ENCODE measurements around the gene HPCAL1. TPM values are rescaled to one million over a fixed set of nuclear protein-coding genes. Genes with fewer than 3 reads are reported as not detected.

The HPCAL1 gene
- total and polyA plus RNA-seq, 3 experiments from 2014 or later, result 44.1 to 96.3 (median 47.6) TPM

GRCh38 chr2:10367472-10368439 is 65.1 kb downstream of the HPCAL1 start:
- H3K9me3 Mint-ChIP-seq, result no peaks in the 10 kb centered on the region
- peaks cover 27 to 76% (median 31%) of the 10 kb centered on the region in 3 donors for H3K4me1 Mint-ChIP-seq
- DNase-seq, result no peak
- Histone ChIP-seq H3K27me3 (ENCODE audit: insufficient read depth, low read length, poor library complexity, severe bottlenecking) (no peaks in the 10 kb centered on the region), H3K4me3 (ENCODE audit: low read length) (no peak overlapping the region), H3K36me3 (ENCODE audit: insufficient read depth, low read length) (no peaks in the 10 kb centered on the region), H3K9me3 (ENCODE audit: low read length) (no peaks in the 10 kb centered on the region), H3K4me1 (ENCODE audit: insufficient read depth, low read length) (peaks cover 7% of the 10 kb centered on the region), H3K27ac (ENCODE audit: low read depth, low read length) (no peak overlapping the region)
- H3K27ac Mint-ChIP-seq, result peak overlapping the region in 3 of 8 donors; percentile 38 to 82 (median 70)
- H3K4me3 Mint-ChIP-seq, result no peak overlapping the region
- H3K27me3 Mint-ChIP-seq, result no peaks in the 10 kb centered on the region
- peaks cover 0 to 14% (median 0%) of the 10 kb centered on the region in 3 donors for H3K36me3 Mint-ChIP-seq
- ChIA-PET POLR2A (no interaction called here), CTCF (interaction anchor here (1.3 kb wide), 1 partner anchor 66 kb away, joined by 3 read pairs; no protein-coding TSS in a partner anchor)

GRCh38 chr2:10368491-10369231 is 66.0 kb downstream of the HPCAL1 start:
- H3K27me3 ChIP-seq (ENCODE audit: insufficient read depth, low read length, poor library complexity, severe bottlenecking), result no peaks in the 10 kb centered on the region
- Mint-ChIP-seq H3K27ac (no peak overlapping the region), H3K36me3 (peaks cover 0 to 20% (median 0%) of the 10 kb centered on the region in 3 donors), H3K9me3 (no peaks in the 10 kb centered on the region), H3K27me3 (no peaks in the 10 kb centered on the region), H3K4me3 (no peak overlapping the region), H3K4me1 (peaks cover 27 to 76% (median 34%) of the 10 kb centered on the region in 3 donors)
- H3K27ac ChIP-seq (ENCODE audit: low read depth, low read length), result no peak overlapping the region
- ChIA-PET POLR2A (no interaction called here), CTCF (interaction anchor here (1.6 kb wide), 1 partner anchor 39 kb away, joined by 6 read pairs; no protein-coding TSS in a partner anchor)
- H3K4me3 ChIP-seq (ENCODE audit: low read length), result no peak overlapping the region
- H3K4me1 ChIP-seq (ENCODE audit: insufficient read depth, low read length), result peaks cover 7% of the 10 kb centered on the region
- H3K36me3 ChIP-seq (ENCODE audit: insufficient read depth, low read length), result no peaks in the 10 kb centered on the region
- no peak for DNase-seq
- no peaks in the 10 kb centered on the region for H3K9me3 ChIP-seq (ENCODE audit: low read length)

- peaks cover 12% of the 10 kb centered on the region for H3K4me1 ChIP-seq (ENCODE audit: insufficient read depth, low read length)
- H3K4me3 ChIP-seq (ENCODE audit: low read length), result no peak overlapping the region
- peak overlapping the region; percentile 24 for H3K27ac ChIP-seq (ENCODE audit: low read depth, low read length)
- no peaks in the 10 kb centered on the region for H3K36me3 ChIP-seq (ENCODE audit: insufficient read depth, low read length)
- POLR2A ChIA-PET, result no interaction called here
- Mint-ChIP-seq H3K27me3 (no peaks in the 10 kb centered on the region), H3K9me3 (no peaks in the 10 kb centered on the region), H3K4me1 (peaks cover 31 to 79% (median 37%) of the 10 kb centered on the region in 3 donors), H3K36me3 (peaks cover 0 to 25% (median 0%) of the 10 kb centered on the region in 3 donors), H3K4me3 (no peak overlapping the region), H3K27ac (peak overlapping the region in 3 of 8 donors; percentile 47 to 66 (median 65))
- no peaks in the 10 kb centered on the region for H3K9me3 ChIP-seq (ENCODE audit: low read length)
- CTCF ChIA-PET, result interaction anchor here (1.6 kb wide), 1 partner anchor 39 kb away, joined by 6 read pairs; no protein-coding TSS in a partner anchor
- no peaks in the 10 kb centered on the region for H3K27me3 ChIP-seq (ENCODE audit: insufficient read depth, low read length, poor library complexity, severe bottlenecking)
- no peak for DNase-seq
Observed at GRCh38 chr2:10369269-10370255, 66.9 kb downstream of the HPCAL1 start.

GRCh38 chr2:10370390-10370789 is 67.7 kb downstream of the HPCAL1 start:
- ChIA-PET CTCF (no interaction called here), POLR2A (no interaction called here)
- H3K27me3 Mint-ChIP-seq, result no peaks in the 10 kb centered on the region
- no peak overlapping the region for H3K27ac ChIP-seq (ENCODE audit: low read depth, low read length)
- no peaks in the 10 kb centered on the region for H3K27me3 ChIP-seq (ENCODE audit: insufficient read depth, low read length, poor library complexity, severe bottlenecking)
- no peaks in the 10 kb centered on the region for H3K9me3 Mint-ChIP-seq
- H3K36me3 ChIP-seq (ENCODE audit: insufficient read depth, low read length), result no peaks in the 10 kb centered on the region
- peaks cover 20% of the 10 kb centered on the region for H3K4me1 ChIP-seq (ENCODE audit: insufficient read depth, low read length)
- H3K27ac Mint-ChIP-seq, result peak overlapping the region in 4 of 8 donors; percentile 47 to 66 (median 64)
- H3K4me1 Mint-ChIP-seq, result peaks cover 33 to 80% (median 40%) of the 10 kb centered on the region in 3 donors
- H3K4me3 ChIP-seq (ENCODE audit: low read length), result no peak overlapping the region
- H3K9me3 ChIP-seq (ENCODE audit: low read length), result no peaks in the 10 kb centered on the region
- H3K4me3 Mint-ChIP-seq, result no peak overlapping the region
- DNase-seq, result no peak
- H3K36me3 Mint-ChIP-seq, result peaks cover 0 to 24% (median 0%) of the 10 kb centered on the region in 3 donors

- Mint-ChIP-seq H3K27ac (no peak overlapping the region), H3K4me1 (peaks cover 38 to 82% (median 46%) of the 10 kb centered on the region in 3 donors), H3K27me3 (no peaks in the 10 kb centered on the region), H3K4me3 (no peak overlapping the region), H3K36me3 (peaks cover 0 to 22% (median 0%) of the 10 kb centered on the region in 3 donors), H3K9me3 (no peaks in the 10 kb centered on the region)
- no peaks in the 10 kb centered on the region for H3K9me3 ChIP-seq (ENCODE audit: low read length)
- ChIA-PET CTCF (no interaction called here), POLR2A (no interaction called here)
- no peak overlapping the region for H3K27ac ChIP-seq (ENCODE audit: low read depth, low read length)
- no peaks in the 10 kb centered on the region for H3K27me3 ChIP-seq (ENCODE audit: insufficient read depth, low read length, poor library complexity, severe bottlenecking)
- H3K36me3 ChIP-seq (ENCODE audit: insufficient read depth, low read length), result no peaks in the 10 kb centered on the region
- H3K4me3 ChIP-seq (ENCODE audit: low read length), result no peak overlapping the region
- DNase-seq, result no peak
- peaks cover 25% of the 10 kb centered on the region for H3K4me1 ChIP-seq (ENCODE audit: insufficient read depth, low read length)
Observed at GRCh38 chr2:10370895-10371294, 68.2 kb downstream of the HPCAL1 start.

- Mint-ChIP-seq H3K36me3 (peaks cover 0 to 21% (median 0%) of the 10 kb centered on the region in 3 donors), H3K27me3 (no peaks in the 10 kb centered on the region), H3K27ac (peak overlapping the region in 4 of 8 donors; percentile 60 to 81 (median 66)), H3K9me3 (no peaks in the 10 kb centered on the region), H3K4me1 (peaks cover 44 to 86% (median 47%) of the 10 kb centered on the region in 3 donors), H3K4me3 (no peak overlapping the region)
- H3K4me3 ChIP-seq (ENCODE audit: low read length), result no peak overlapping the region
- POLR2A ChIA-PET, result no interaction called here
- no peaks in the 10 kb centered on the region for H3K27me3 ChIP-seq (ENCODE audit: insufficient read depth, low read length, poor library complexity, severe bottlenecking)
- H3K9me3 ChIP-seq (ENCODE audit: low read length), result no peaks in the 10 kb centered on the region
- DNase-seq, result no peak
- no peaks in the 10 kb centered on the region for H3K36me3 ChIP-seq (ENCODE audit: insufficient read depth, low read length)
- no peak overlapping the region for H3K27ac ChIP-seq (ENCODE audit: low read depth, low read length)
- CTCF ChIA-PET, result no interaction called here
- H3K4me1 ChIP-seq (ENCODE audit: insufficient read depth, low read length), result peaks cover 33% of the 10 kb centered on the region
Observed at GRCh38 chr2:10371441-10372196, 68.9 kb downstream of the HPCAL1 start.
